Measurements from ENCODE around the gene NCEH1.
"Not testable (repeated sequence)": the region's sequence is repeated elsewhere in the genome, so short reads cannot be mapped to it uniquely, and the experiment has no call there.

The NCEH1 gene

GRCh38 chr3:172710664-172711453 lies at the start of gene NCEH1:
TSS of gene NCEH1 (minus strand) at chr3:172711067. CDS start at chr3:172710984, 83 bp downstream.
- DNase-seq (ENCODE audit: low spot score) = peak; percentile 87

GRCh38 chr3:172760416-172760815 lies 49.5 kb upstream of the NCEH1 start:
- DNase-seq (ENCODE audit: low spot score) = not testable (repeated sequence)

DNA sequence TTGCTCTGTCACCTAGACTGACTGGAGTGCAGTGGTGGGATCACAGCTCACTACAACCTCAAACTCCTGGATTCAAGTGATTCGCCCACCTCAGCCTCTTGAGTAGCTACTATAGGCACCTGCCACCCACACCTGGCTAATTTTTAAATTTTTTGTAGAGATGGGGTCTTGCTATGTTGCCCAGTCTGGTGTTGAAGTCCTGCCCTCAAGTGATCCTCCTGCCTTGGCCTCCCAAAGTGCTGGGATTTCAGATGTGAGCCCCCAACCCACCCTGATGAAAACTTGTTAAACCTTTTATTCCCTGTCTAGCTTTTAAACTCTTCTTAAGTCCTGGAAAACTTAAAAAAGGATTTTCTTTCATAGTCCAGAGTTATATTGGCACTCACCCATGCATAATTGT lies 42.3 kb upstream of the NCEH1 start:
- DNase-seq (ENCODE audit: low spot score) = no peak

GRCh38 chr3:172752651-172753050 lies 41.8 kb upstream of the NCEH1 start:
- no peak for DNase-seq (ENCODE audit: low spot score)

DNA sequence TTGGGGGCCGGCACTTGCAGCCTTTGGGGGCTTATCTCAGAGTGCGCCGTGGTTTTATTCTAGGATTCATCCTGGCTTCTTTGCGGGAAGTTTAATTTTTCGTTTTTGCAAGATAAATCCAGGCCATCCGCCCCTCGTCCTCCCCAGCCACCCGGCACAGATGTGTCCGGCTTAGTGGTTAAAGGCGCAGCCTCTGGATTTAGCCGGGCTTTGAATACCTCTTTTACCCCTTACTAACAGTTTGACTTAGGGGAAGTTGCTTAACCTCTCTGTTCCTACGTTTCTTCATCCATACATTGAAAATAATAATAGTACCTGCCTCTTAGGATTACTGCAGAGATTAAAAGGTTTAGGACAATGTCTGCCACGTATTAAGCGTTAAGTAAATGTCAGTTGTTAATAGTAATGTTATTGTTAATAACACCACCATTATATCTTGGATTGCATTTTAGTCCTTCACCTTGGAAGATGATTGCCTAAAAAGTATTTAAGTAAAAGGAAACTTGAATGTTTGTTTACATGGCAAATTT lies 40.4 kb upstream of the NCEH1 start:
- no peak for DNase-seq (ENCODE audit: low spot score)

DNA sequence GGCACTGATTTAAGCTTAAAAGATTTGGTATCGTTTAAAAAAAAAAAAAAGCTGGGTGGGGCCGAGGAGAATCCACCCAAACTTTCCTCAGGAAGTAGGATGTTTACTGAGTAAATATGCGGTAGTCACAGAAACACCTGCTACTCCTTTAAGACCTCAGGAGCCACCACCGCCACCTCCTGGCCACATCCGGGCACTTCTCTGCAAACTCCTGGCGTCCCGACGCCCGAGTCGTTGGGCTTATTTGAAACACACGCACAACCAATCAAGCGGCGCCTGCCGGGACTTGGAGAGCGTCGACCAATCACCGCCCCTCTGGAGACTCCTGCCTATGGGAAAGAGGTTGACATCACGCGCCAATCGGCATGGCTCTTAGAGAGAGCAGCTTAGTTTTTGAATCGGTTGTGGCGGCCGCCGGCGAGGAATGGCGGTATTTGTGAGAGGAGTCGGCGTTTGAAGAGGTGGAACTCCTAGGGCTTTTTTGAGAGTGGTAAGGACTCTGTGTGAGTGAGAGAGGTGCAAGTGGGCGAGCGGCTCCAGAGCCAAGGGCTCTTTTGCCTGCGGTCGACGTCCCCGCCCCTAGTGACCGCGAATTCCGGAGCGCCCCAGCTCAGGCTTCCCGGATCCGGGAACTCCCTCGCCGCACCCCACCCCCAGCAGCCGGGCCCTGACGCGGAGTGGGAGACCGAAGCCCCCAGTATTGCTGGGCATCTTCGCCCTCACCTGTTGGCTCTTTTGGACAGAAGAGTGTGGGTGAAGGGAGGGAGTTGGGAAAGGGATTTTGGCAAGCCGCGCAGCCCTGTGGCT lies 39.7 kb upstream of the NCEH1 start, which contains the start of gene ECT2:
ECT2 (plus strand) TSS at position 359 of the 807 bp plus-strand sequence. CDS start 3,805 bp downstream, outside the sequence.
- peak; percentile 98 for DNase-seq (ENCODE audit: low spot score)

DNA sequence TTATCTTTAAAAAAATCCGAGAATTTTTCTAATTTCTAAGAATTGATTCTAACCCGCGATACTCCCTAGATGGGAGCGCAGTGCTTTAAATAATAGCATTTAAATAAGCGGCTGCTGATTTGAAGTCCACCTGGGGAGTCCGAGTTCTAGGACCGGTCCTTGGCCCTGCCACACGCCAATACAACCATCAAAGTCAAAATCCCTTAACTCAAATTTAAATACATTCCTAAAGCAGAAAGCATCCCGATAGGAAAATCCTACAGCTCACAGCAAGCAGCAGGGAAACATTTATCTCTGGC lies 39.2 kb upstream of the NCEH1 start:
- peak; percentile 20 for DNase-seq (ENCODE audit: low spot score)

DNA sequence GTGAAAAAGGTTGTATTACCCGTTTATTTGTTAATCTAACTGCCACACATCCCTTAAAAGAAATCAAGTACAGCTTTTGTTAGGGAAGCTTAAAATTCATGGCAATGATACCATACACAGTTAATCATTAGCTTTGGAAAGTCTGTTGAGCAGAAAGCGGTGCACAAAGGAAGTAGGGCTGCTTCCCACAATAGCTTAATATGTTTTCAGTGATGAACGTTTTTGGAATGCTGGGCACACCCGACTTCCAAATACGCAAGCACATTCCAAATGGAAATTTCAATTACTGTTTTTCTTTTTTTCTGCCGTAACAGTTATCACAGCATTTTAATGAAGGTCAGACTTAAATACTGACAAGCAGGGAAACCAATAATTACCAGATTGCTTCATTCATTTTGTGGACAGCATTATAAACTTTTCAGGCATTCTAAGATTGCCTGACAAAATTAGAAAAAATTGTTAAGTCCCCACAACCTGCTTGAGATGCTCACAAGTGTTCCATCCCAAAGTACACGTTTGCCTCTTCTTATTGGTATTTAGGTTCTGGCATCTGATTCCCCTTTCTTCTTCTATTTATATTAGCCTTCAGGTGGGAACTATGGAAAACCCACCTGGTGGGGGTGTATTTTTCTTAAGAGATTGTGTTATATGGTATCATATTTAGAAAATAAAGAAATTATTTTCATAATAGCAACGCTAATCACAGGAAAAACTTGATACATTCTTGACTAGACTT lies 38.5 kb upstream of the NCEH1 start:
- DNase-seq (ENCODE audit: low spot score) = no peak

DNA sequence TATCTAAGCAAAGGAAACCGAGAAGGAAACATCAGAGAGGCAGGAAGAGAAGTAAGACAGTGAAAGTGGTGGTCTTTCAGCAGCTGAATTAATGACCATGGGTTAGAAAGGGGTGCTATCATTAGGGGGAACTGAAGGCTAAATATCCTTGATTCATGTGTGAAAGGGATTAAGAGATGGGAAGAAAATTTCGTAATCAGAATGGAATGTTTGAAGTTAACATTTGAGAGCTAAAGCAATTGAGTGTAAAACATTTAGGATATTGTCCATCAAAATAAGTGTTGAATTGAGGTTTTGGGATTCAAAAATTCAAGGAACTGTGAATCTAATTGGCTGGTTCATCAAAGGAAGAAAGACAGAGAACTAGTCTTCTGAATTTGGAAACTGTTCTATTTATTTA lies 35.6 kb upstream of the NCEH1 start:
- DNase-seq (ENCODE audit: low spot score) = no peak

- DNase-seq (ENCODE audit: low spot score) = no peak
Observed at GRCh38 chr3:172739462-172739861, 28.6 kb upstream of the NCEH1 start.

DNA sequence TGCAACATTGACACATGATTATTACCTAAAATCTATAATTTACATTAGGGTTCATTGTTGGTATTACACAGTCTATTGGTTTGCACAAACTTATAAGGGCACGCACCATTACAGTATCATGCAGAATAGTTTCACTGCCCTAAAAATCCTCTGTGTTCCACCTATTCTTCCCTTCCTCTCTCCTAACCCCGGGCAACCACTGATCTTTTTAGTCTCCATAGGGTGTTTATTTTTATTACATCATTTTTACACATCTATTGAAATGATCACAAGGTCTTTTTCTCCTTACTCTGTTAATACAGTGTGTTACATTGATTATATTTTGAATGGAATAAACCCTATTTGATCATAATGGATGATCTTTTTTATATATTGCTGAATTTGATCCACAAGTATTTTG lies 24.1 kb upstream of the NCEH1 start:
- DNase-seq (ENCODE audit: low spot score) = no peak

DNA sequence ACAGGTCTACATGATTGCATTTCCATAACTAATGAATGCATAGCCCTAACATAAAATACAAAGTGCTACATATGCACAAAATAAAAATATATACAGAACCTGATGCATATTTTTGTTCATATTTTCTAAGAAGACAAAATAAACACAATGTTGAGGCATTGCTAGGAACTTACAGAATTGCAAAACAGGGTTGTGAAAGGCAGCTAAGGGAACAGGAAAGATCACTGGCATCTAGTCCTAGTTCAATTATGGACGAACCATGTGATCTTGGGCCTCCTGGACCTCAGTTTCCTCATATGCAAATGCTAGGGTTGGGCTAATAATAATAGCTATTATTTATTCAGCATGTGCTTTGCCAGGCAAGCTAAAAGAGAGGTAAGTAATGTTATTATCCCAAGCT lies 15.5 kb upstream of the NCEH1 start:
- no peak for DNase-seq (ENCODE audit: low spot score)

- not testable (repeated sequence) for DNase-seq (ENCODE audit: low spot score)
Observed at GRCh38 chr3:172722536-172723040, 11.7 kb upstream of the NCEH1 start.

DNA sequence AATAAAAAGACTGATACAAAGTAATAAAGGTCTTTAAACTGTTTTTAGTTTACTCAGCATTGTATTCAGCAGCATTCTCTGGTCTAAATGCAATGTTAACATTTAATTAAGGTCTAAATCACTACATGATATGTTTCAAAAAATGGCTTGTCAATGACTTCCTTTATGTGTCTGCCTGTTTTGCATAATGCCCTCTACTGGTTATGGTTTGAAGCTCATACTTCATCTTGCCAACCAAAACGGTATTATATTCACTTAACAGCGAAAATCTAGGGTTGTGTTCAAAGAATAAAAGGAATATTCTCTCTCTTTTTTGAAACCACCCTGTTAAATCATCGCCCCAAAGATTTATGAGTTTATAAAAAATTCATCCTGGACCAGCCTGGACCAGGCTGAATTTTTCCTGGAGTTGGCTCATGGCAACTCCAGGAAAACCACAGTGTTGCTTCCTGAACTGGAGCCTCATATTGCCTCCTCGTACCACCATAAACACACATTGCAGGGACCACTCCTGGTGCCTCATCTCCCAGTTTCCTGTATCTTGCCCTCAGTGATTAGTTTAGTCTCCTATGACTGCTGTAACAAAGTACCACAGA lies 6.7 kb upstream of the NCEH1 start:
- no peak for DNase-seq (ENCODE audit: low spot score)

- no peak for DNase-seq (ENCODE audit: low spot score)
Observed at GRCh38 chr3:172716476-172716875, 5.6 kb upstream of the NCEH1 start.

DNA sequence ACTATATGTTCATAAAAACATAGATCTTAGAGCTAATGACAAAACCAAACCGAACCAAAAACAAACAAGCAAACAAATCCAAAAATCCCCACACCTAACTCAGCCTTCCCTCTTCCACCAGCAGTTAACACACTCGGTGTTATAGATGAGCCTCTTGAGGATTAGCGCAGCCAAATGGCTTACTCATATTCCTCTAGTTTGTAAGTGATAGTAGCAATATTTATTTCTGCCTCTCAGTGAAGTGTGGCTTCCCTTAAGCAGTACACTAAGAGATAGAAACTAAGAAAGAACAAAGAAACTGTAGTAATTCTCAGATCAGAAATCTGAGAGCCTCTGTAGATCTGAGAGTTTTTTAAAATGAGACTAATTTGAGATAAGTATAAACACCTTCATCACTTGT lies 2.4 kb upstream of the NCEH1 start:
- no peak for DNase-seq (ENCODE audit: low spot score)

GRCh38 chr3:172711454-172711795 lies 558 bp upstream of the NCEH1 start:
- DNase-seq (ENCODE audit: low spot score) = no peak

GRCh38 chr3:172709774-172710663 lies 848 bp downstream of the NCEH1 start:
- DNase-seq (ENCODE audit: low spot score) = peak; percentile 56

DNA sequence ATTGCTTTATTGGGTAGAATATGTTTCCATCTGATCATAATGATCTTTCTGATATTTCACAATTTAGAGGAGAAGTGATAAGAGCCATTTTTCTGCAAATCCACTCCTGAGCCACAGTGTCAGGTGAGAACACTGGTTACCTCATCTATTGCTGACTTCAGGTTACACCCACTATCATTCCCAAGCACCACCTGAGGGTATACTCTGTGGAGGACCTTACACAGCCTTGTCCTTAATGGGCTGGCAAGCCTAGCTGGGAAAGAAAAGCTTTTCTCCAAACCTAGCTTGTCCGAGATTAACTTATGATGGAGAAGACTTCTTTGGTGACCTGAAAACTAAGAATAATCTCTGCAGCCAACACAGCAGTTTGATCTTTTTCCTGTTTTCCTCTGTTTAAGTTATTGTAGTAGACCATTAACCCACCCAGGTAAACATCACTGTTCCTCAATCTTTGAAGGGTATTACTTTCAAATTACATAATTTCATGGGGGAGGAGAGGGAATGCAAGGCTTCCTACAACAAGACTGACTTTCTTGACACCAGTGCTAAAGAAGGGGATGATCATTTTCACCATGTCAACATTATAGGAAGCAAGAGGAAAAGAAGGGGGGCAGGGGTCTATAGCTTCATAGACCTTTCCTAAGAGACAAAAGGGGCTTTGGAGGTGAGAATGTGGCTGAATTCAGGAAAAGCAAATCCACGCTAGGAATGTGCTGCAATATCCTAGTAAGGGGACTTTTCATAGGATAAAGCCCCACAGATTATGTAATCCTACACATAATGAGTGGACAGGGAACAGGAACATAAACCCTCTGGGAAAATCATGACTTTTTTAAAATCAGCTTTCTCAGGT lies 1.7 kb downstream of the NCEH1 start:
- DNase-seq (ENCODE audit: low spot score) = no peak

DNA sequence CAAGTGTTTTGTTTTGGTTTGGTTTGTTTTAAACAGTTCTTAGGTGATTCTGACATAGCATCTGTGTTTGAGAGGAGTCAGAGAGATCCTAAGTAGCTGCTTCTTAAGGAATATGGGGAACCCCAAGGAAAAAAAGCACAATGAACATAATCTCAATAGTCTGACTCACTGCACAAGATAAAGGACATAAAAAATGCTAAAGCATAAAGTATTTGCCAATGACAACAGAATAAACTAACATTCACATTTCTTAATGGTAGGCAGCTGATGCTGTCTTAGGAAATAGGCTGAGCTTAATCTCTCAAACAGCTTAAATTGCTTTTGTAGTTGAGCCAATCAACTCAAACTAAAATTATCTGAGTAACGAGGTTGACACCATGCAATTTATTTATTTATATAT lies 2.9 kb downstream of the NCEH1 start:
- DNase-seq (ENCODE audit: low spot score) = no peak

Measured in D341Med (cell line).